ENCODE results near the gene KCNG2. TPM values are rescaled to one million over a fixed set of nuclear protein-coding genes. Genes with fewer than 3 reads are reported as not detected.

KCNG2 gene
- total and polyA plus RNA-seq, 2 of the 8 experiments (the other 6 are each of a cell fraction or from before 2014, with no cell fraction given): 0.19 to 0.74 TPM

DNA sequence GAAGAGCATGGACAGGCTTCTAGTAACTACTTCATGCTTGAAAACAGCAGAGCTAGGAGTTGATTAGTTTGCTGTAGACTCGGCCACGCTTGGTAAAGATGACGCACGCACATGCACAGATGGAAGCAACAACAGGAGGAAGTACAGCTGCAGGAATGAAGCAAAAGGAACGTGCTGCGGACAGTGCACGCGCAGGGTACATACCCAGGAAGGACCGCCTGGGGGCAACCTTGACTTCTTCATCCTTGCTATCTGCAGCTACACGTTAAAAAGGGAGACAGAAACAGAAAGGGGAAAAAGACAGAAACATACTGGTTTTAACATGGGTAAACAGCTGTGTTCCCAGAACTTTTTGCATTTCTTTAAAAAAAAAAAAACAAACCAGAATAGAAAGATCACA, 136.0 kb downstream of the KCNG2 start:
- Histone ChIP-seq H3K23ac (ENCODE audit: insufficient read length) (no peak overlapping the region), H3K79me1 (ENCODE audit: low read depth, low read length) (peaks cover 5% of the 10 kb centered on the region), H3K4me1 (replicated peaks in 1 of 4; ENCODE audit: control insufficient read depth in 3 of 4, insufficient read depth in 4 of 4, low read length in 3 of 4) (no peaks in the 10 kb centered on the region), H3K4me3 (ENCODE audit: extremely low read depth in 1 of 4, insufficient read depth in 2 of 4, low read depth in 3 of 4, low read length in 4 of 4) (no peak overlapping the region), H3K18ac (ENCODE audit: extremely low read depth, low read length) (no peak overlapping the region), H2AFZ (ENCODE audit: low read length) (no peak overlapping the region), H2BK15ac (ENCODE audit: low read length) (no peak overlapping the region), H3K4ac (replicated peaks; ENCODE audit: insufficient read length, low read depth, low read length) (no peak overlapping the region), H2BK12ac (ENCODE audit: low read depth, low read length) (no peak overlapping the region), H4K20me1 (replicated peaks in 1 of 2; ENCODE audit: control insufficient read depth in 1 of 2, insufficient read depth in 2 of 2, low read length in 2 of 2) (peaks cover 0 to 2% of the 10 kb centered on the region in 2 experiments), H2BK20ac (ENCODE audit: low read length) (no peak overlapping the region), H3K79me2 (ENCODE audit: control insufficient read depth in 1 of 2, insufficient read depth in 2 of 2, low read length in 2 of 2) (peaks cover 0 to 8% of the 10 kb centered on the region in 2 experiments; a peak in 1 of 4 replicates), H2BK120ac (replicated peaks; ENCODE audit: low read depth, low read length) (no peak overlapping the region), H4K8ac (ENCODE audit: extremely low read depth, insufficient read depth, low read length) (no peak overlapping the region), H3K27ac (ENCODE audit: low read depth, low read length) (no peak overlapping the region), H3K9me3 (ENCODE audit: insufficient read depth in 2 of 2, low read depth in 1 of 2, low read length in 1 of 2) (peaks cover 3 to 14% of the 10 kb centered on the region in 2 experiments; a peak in 2 of 4 replicates), H3K23me2 (ENCODE audit: low read depth, low read length) (no peaks in the 10 kb centered on the region), H3K56ac (replicated peaks; ENCODE audit: insufficient read length, low read depth, low read length) (no peak overlapping the region), H2BK5ac (ENCODE audit: low read depth, low read length) (no peak overlapping the region), H3K36me3 (ENCODE audit: control insufficient read depth in 2 of 4, insufficient read depth in 4 of 4, low read length in 3 of 4) (no peaks in the 10 kb centered on the region; a peak in 1 of 8 replicates), H3K27me3 (replicated peaks in 1 of 4; ENCODE audit: control insufficient read depth in 3 of 4, extremely low read depth in 1 of 4, insufficient read depth in 3 of 4, low read length in 3 of 4) (no peaks in the 10 kb centered on the region; a peak in 1 of 7 replicates), H3K9ac (replicated peaks in 1 of 4; ENCODE audit: extremely low read depth in 1 of 4, low read depth in 3 of 4, low read length in 3 of 4) (no peak overlapping the region), H4K91ac (replicated peaks; ENCODE audit: insufficient read length, low read length) (no peak overlapping the region), H3K4me2 (ENCODE audit: insufficient read depth in 1 of 2, low read depth in 2 of 2, low read length in 2 of 2) (no peak overlapping the region), H4K5ac (ENCODE audit: insufficient read length, low read depth, low read length) (no peak overlapping the region), H2AK5ac (ENCODE audit: low read depth, low read length) (no peak overlapping the region), H3K14ac (ENCODE audit: insufficient read length) (no peak overlapping the region)
- ChIA-PET CTCF (ENCODE audit: partially characterized antibody) (interaction anchor here (0.6 to 2.7 kb wide), 20 partner anchors 8 to 317 kb away, joined by 3 to 19 read pairs (median 3); no protein-coding TSS in a partner anchor), POLR2A (ENCODE audit: partially characterized antibody) (no interaction called here)
- peak in 1 of 2 experiments; percentile 19 for DNase-seq (ENCODE audit: low read depth in 1 of 2, low spot score in 2 of 2)
- WGBS, 2 experiments (ENCODE audit: extremely low coverage in 1 of 2, insufficient coverage in 1 of 2, insufficient read length in 1 of 2, insufficient replicate concordance in 2 of 2, low coverage in 1 of 2, low lambda C conversion rate in 2 of 2, missing lambda C conversion rate in 1 of 2): 66% methylated on average over 10 of the region's 10 CpGs; no CpG with 5 or more reads in 1 of the 2 experiments
- no peak for FAIRE-seq
- TF ChIP-seq SIRT6 (IDR thresholded peaks at IDR 0.05; ENCODE audit: low read length) (no peak), ASH2L (IDR thresholded peaks at IDR 0.05; ENCODE audit: low read length) (no peak), CTCF (IDR thresholded peaks at IDR 0.05; ENCODE audit: control extremely low read depth in 1 of 3, insufficient read depth in 1 of 3, low read depth in 1 of 3, low read length in 3 of 3) (peak; percentile 54 to 71 (median 69)), RAD21 (IDR thresholded peaks at IDR 0.05 in 1 of 2, conservative IDR thresholded peaks at IDR 0.05 in 1 of 2; ENCODE audit: low read depth in 2 of 2, low read length in 2 of 2) (peak; percentile 74 to 76)

Measured in H1 (cell line).